Activated T-cell treated with anti-CD3 and anti-CD28 coated beads, Interleukin-2, amount 50 U/mL, for 1 hour (primary cell): ENCODE measurements around the gene IDUA.

Experiments
- DNase-seq: peaks from one replicate; pipeline ENCODE4 v3.0.0-alpha.2; 2020

The IDUA gene

DNA sequence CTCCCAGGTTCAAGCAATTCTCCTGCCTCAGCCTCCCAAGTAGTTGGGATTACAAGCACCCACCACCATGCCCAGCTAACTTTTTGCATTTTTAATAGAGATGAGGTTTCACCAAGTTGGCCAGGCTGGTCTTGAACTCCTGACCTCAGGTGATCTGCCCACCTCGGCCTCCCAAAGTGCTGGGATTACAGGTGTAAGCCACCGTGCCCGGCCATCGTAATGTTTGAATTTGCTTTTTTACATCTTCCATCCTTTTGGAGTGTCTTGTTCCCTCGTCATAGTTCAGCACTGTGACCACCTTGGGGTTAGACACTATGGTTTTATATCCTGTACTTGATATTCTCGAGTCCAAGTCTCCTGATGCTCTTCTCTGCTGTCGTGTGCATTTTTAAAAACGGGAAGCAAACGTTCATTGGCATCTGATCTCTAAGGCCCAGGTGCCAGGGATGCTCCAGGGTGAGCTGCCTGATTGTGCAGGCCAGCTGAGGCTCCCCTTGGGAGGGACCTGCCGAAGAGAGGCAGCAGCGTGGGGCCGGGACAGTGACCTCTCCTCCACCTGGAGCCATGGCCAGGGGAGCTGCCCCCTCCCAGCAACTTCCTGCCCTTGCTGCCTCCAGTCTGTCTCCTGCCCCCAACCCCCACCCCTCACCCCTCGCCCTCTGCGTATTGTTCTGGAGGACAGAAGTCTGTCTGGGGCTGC lies 30.2 kb upstream of the IDUA start:
- no peak for DNase-seq

DNA sequence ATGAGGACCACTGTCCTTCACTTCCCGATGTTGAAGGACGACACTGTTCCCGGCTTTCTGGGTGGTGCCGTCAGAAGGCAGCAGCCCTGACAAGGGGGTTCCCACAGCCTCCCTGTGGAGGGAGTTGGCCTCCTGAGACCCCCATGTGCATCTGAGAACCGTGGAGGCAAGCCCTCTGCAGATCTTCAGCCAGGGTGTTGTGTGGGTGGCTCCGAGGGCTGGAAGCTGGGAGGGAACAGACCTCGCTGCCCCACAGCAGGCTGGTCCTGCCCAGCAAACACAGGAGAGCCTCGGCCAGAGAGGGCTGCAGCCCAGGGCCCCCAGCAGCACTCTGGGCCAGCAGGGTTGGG lies 29.6 kb upstream of the IDUA start:
- DNase-seq: no peak

DNA sequence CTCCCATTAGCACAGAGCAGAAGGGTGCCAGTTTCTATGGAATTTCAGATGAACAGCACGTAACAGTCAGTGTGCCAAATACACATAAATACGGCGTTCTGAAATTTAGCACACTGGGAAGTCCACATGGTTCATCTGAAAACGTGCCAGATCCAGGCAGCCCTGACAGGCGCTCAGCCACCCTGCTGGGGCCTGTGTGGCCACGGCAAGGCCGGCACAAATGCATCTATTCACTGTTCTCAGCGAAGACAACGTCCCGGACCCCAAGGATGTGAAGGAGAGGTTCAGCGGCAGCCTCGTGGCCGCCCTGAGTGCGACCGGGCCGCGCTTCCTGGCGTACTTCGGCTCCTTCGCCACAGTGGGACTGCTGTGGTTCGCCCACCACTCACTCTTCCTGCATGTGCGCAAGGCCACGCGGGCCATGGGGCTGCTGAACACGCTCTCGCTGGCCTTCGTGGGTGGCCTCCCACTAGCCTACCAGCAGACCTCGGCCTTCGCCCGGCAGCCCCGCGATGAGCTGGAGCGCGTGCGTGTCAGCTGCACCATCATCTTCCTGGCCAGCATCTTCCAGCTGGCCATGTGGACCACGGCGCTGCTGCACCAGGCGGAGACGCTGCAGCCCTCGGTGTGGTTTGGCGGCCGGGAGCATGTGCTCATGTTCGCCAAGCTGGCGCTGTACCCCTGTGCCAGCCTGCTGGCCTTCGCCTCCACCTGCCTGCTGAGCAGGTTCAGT lies 29.1 kb upstream of the IDUA start:
- DNase-seq: no peak

DNA sequence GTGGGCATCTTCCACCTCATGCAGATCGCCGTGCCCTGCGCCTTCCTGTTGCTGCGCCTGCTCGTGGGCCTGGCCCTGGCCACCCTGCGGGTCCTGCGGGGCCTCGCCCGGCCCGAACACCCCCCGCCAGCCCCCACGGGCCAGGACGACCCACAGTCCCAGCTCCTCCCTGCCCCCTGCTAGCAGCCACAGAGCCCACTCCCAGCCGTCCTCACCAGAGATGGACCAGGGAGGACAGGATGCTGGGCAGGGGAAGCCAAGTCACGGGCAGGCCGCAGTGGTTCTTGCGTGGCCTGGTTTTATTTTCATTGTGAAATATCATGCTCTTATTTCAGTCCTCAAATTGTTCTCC lies 28.6 kb upstream of the IDUA start:
- no peak for DNase-seq

DNA sequence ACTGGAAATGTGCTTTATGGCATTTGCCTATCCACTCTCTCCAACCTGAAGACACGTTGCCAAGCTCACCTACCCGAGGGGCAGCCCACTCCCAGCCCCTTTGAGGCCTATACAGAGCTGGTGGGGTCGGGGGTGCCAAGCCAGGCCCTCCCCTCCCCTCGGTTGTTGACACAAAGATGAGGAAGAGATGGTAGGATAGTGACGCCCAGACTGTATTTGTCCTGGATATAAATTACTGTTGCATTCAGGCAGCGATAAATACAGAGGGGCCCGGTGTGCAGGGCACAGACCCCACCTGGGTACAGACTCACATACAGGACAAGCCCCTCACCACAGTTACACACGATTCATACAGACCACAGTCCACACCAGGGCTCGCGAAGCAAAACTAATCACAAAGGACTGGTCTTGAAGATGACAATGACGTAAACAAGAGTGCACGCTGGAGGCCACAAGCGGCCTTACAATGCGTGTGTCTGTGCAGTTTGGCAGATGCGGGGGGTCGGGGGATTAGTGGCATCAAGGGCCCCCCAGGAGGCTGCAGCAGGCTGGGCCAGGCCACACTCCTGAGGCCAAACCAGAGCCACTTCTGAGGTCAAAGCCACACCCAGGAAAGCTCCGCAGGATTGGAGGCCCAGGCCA lies 28.0 kb upstream of the IDUA start:
- no peak for DNase-seq

DNA sequence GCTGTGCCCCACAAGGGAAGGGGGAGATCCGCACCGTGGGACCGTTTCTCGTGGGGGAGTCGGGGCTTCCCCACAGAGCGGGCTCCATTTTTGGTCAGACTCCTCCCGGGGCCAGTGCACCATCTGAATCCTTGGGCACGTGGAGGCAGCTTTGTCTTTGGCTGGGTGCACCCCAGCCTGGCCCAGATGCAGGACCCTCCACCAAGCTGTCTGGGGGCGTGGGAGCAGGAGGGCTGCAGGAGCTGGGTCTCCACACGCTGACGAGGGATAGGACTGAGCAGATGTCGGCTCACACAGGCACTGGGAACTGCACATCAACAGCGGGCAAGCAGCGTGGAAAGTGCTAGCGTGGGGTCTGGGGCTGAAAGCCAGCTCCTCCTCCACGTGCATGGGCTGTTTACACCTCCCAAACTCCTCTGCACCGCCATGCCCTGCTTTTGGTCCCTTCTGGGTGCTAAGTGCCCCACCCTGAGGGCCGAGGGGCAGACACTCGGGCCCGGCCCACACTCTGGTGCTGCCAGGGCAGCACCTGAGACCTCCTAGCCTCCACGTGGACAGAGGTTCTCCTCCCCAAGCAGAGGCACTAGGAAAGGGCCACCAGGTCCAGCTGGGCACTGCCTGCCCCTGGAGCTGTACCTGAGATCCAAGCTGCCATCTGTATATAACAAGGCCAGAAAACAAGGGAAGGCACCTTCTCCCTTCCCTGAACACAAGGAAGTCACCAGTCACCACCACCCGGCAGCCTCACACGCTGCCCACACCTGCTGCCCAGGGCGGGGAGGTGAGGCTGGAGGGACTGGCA lies 27.3 kb upstream of the IDUA start:
- DNase-seq: no peak

DNA sequence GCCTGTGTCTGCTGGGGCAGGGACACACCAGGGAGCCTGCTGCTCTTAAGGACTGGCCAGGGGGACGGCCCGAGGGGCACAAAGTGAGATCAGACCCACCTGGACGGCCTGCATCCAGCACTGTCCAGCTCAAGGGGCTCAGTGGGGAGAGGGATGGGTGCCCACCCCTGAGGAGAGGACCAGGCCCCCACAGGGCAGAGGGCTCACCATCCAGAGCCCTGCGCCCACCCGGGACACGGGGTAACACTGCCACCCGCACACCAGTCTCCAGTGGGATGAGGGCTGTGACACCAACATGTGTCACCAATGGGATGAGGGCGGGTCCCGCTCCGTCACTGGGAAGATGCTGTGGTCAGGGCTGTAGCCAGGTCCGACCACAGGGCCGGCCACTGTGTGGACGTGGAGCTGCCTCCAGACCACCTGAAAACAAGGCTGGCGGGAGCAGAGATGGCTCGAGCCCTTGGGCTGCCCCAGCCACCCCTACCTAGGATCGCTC lies 26.7 kb upstream of the IDUA start:
- DNase-seq: no peak

DNA sequence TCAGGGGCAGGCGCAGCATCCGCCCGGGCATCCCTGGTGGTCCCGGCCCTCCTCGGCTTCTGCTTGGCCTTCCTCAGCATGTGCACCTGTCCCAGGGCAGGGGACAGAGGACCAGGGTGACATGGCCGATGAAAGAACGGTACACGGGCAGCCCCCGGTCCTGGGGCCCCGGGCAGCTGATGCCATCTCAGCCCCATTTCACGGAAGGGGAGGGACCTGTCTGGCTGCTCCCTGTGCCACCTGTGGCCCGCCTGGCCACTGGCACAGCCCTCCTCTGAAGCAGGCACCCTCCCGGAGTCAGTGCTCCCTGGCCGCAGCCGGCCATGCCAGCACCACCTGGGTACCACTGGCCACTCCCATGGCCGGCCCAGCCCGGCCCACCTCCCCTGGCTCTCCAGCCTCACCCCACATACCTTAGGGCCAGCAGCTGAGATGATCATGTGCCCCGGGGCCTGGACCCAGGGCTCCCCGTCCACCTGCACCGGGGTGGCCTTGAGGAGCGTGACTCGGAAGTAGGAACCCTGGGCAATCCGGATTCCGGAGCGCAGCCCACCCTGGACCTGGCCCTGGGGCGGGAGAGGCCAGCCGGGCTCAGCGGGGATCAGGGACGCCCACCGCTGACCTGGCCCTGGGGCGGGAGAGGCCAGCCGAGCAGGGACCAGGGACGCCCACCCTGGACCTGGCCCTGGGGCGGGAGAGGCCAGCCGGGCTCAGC lies 26.1 kb upstream of the IDUA start:
- DNase-seq: no peak

DNA sequence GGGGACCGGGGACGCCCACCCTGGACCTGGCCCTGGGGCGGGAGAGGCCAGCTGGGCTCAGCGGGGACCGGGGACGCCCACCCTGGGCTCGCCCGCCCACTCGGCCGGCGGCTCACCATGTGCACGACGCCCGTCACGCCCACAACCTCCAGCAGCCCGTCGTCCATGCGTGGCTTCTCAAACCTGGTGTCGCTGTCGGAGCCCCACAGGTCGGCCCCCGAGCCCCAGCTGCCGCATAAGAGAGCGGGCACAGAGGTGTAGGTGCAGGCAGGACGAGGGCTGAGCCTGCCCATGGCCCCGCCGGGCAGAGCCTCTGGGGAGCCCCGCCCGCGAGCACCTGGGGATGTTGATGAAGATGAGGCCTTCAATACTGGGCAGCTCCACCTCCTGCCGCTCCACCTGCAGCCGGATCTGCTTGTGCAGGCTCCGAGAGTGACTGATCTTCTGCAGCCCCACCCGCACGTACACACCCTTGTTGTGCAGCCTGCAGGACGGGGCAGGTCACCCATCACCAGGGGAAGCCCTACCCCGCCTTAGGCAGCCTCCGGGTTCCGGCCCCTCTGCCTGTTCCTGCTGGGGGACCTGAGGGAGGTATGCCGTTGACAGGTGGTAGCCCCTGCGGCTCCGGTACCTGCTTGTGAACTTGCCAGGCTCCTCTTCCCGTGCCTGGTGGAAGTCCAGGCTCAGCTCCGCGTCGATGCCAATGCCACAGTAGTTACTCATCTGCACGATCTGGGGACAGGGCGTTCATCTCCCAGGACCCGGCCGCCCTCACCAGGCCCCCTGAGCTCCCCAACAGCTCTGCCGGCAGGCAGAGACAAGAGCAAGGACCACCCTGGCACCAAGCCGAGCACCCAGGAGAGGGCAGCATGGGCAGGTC lies 25.3 kb upstream of the IDUA start:
- DNase-seq: no peak

DNA sequence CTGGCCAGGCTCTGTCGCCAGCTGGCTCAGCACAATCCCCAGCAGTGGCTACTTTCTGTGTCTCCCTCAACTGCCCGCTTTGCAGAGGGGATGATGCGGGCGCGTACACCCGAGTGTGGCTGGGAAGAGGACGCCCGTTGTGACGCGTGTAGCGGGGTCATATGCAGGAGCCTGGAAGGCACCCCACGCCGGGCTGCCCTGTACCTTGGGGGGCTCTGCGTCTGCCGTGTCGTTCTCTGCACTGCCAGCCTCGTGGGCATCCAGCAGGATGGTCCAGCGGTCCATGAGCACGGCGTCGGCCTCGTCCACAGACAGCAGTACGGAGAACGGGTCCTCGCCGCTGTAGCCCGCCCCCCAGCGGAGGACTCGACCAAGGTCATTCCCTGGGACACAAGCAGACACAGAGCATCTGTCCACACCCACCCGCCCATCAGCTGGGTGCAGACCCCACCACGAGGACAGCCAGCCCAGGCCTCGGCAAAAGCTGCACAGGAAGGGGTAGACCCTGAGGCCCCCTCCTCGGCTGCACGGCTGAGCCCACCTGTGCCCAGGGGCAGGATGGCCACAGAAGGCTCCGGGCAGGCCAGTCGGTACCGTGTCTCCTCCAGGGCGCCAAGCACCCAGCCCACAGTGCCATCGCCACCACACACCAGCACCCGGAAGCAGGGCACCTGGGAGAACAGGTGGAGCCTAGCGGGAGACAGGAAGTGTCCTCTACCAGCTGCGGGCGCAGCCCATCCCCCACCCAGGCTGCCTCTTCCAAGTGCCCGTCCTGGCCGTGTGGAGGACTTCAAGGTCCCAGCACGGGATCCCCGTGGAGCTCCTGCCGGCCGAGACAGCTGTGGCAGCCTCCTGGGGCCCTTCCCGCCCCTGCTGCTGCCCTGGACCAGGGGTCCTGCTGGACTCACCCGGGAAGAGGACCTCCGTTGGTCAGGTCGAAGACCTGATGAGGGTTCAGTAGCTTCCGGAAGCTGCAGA lies 24.3 kb upstream of the IDUA start:
- DNase-seq: no peak

DNA sequence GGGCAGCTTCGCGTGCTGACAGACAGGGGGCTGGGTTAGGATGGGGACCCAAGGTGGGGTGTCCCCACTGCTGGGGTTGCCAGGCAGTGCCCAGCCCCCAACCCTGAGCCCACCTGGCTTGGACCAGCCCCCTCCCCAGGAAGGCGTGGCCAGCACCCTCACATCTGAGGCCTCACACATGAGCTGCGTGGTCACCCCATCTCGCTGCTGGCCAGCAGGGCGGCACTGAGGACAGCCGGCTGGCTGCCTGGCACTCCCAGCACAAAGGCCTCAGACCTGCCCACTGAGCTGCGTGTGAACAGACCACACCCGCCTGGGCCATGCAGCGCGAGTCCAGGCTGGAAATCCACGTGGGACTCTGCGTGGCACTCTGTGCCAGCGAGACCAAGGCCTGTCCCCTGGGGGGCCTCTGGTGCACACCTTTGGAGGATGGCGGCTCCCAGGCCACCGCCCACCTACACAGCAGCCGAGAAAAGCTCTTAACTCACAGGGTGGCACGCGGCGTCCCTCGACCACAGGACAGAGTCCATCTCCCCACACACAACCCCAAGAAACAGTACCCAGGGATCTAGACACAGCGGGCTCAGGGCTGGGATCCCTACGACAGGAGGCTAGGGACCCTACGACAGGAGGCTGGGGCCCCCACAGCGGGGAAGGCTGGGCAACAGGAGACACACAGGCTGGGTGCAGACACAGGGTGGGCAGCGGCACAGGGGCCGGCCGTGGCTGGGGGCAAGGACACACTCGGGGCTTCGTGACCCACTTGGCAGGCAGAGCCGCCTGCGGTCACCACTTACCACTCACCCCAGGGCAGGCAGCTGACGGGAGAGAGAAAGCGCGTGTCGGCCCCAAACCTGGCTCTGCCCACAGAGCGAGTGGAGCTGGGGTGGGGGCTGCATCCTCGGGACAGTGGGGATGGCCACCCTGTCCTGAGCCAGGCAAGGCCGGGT lies 23.3 kb upstream of the IDUA start:
- DNase-seq: no peak

DNA sequence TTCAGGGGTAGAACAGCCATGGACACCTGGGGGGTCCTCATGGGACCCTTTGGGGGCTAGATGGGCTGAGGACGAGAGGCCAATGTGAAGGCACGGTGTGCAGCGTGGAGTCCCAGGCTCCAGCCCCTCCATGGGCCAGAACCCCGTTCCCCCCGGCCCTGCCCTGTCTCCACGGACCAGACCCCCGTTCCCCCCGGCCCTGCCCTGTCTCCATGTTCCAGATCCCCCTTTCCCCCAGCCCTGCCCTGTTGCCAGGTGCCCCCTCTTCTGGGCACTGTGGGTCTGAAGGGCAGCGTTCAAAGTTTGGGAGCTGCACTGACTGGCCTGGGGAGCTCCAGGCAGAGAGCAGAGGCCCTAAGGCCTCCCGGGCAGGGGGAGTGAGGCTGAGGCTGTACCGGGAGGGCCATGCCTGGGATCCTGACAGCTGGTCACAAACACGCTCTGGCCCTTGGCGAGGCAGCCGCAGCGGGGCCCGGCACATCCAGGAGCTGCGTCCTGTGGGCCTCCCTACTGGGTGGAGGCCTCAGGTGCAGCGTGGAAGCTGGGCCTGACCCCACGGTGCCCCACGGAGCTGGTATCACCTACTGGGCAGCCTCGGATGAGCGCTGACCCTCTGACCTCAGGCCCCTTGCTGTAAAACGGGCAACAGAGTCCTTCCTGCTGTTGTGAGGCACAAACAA lies 22.4 kb upstream of the IDUA start:
- DNase-seq: no peak

DNA sequence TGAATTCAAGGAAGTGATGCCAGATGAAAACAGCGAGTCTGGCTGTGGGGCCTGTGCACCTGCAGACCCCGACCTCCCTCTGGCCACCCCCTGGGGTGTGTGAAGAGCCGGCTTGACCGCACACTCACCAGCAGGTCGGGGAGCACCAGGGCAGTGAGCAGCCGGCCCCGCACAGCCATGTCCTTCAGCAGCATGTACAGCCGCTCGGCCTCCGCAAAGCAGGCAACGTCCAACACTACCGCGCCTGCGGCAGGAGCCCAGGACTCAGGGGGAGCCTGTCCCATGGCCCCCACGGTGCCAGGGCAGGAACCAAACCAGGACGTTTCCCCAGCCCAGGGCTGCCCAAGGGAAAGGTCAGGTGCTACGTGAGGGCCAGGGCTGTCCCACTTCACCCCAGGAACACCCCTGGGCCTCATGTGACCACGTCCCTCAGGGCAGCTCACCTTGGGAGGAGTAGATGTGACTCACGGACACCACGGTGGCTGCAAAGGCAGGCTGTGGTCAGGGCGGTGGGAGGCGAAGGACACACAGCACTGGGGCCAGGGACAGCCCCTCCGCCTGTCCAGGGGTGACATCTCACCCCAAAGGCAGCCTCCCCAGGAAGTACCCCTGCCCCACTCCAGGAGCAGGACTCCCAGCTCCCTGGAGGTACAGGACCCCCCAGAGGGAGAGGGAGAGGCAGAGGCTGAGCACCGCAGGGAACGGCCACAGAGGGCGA lies 21.6 kb upstream of the IDUA start:
- DNase-seq: no peak

DNA sequence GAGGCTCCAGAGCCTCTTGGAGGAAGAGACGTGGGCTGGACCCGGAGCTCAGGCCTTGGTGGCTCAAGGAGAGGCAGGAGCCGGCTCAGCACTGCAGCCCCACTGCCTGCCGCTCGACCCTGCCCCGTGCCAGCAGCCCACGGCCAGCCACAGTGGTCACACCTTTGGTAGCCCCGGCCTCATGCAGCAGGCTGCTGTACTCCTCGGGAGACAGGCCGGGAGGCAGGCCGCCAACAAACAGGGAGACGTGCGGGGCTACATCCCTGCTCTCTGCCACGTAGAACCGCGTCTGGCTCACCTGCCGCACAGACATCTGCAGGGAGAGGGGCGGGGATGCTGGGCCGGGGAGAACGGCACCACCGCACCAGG lies 21.1 kb upstream of the IDUA start:
- no peak for DNase-seq

DNA sequence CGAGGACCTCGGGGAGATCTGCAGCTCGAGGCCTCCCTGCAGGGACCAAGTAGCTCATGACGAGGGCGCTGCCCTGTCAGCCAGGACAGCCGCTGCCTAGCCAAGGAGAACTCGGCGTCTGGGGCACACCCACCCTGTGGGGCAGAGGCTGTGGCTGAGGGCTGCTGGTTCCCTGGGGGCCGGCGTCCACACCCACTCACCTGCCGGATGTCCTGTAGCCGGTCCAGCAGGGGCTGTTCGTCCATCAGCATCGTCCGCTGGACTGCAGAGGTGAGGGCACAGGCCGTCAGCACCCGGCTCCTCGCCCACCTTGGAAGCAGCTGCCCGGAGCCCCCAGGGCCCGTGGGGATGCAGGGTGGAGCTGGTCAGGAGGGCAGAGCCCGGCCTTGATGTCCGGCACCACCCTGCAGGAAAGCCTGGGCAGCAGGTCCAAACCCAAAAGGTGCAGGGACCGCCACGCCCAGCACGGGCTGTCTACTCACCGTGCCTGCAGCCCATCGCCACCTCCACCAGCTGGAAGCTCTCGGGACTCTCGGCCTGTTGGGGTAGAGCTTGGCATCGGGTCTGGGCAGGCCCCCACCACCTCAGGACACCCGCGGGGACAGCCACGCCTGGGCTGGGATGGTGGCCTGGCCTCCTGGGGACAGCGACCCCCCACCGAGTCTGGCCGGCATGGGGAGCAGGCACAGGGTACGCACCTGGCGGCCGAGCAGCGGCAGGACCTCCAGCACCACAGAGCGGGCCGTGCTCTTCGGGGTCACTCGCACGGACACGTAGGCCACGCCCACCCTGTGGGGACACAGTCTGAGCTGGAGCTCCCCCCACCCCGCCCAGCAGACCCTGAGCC lies 20.4 kb upstream of the IDUA start:
- no peak for DNase-seq

DNA sequence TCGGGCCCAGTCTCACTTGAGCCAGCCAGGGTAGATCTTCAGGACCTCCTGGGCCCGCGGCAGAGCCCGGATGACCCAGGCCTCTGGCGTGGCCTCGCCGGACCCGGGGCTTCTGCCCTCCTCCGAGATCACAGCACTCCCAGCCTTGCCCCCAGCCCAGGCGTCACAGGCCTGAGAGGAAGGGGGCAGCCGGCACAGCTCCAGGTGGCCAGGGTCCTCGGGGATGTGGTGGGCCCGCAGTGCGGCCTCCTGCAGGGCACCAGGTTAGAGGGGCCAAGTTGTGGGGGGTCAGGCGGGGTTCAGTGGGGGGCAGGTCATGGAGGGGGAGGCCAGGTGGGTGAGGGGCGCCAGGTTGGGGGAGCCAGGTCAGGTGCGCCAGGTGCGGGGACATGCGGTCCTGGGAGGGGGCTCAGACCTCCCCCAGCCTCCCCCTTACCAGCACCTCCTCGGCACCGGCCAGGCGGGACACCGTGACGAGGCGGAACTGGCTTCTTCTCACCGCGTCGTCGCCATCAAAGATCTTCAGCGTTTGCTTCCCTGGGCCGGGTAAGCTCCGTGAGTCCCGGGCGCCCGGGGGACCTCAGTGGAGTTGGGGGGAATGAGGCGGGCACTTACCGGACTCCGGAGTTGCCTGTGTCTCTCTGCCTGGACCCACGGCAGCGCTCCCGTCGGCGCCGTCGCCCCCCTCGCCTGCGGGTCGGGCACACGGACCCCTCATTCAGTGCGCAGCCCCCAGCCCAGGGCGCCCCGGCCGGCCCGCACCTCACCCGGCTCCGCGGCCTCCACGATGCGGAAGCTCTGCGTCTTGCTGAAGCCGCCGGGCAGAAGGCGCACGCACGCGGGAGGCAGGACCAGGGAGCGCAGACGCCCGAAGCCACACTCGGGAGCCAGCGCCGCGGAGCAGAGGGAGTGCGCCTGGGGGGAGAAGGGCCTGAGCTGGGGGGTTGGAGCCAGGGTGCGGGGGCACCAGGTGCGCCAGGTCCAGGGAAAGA lies 19.4 kb upstream of the IDUA start:
- no peak for DNase-seq
